PC-9 (cell line): ENCODE results near the gene DNAJB6.

ENCODE experiments used
- EZH2 ChIP-seq: fragments of 200-600 bp; sonication (generic); IDR thresholded peaks from 2 replicates; pipeline ENCODE4 v1.8.0; 2017; ENCODE audit warnings: antibody characterized with exemption, low read depth
- TF ChIP-seq, protein P1 (sequence below): fragments of 200-600 bp; sonication (generic); conservative IDR thresholded peaks from 2 replicates; pipeline ENCODE4 v1.6.1; 2017; ENCODE audit warnings: mixed run types, antibody characterized with exemption, mild to moderate bottlenecking, moderate library complexity

DNA sequence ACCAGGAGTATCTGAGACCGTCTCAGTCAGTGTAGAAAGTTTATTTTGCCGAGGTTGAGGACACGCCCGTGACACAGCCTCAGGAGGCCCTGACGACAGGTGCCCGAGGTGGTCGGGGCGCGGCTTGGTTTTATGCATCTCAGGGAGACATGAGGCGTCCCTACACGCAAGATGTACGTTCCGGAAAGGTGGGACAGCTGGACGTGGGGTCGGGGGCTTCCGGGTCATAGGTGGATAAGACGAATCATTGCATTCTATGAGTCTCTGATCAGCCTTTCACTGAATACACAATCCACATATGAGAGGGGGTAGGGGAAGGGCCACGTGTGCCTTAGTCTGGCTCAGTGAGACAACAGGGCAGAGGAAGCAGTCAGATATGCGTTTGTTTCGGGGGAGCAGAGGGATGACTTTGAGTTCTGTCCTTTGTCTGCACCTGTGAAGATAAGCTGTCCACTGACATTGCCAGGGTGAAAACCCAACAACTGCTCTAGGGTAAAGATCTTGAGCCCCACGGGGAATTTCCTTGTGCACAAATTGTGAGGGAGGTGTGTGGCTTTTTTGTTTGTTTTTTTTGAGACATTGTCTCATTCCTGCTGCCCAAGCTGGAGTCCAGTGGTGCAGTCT is 66.2 kb downstream of the DNAJB6 start:
- TF ChIP-seq, protein P1, sequence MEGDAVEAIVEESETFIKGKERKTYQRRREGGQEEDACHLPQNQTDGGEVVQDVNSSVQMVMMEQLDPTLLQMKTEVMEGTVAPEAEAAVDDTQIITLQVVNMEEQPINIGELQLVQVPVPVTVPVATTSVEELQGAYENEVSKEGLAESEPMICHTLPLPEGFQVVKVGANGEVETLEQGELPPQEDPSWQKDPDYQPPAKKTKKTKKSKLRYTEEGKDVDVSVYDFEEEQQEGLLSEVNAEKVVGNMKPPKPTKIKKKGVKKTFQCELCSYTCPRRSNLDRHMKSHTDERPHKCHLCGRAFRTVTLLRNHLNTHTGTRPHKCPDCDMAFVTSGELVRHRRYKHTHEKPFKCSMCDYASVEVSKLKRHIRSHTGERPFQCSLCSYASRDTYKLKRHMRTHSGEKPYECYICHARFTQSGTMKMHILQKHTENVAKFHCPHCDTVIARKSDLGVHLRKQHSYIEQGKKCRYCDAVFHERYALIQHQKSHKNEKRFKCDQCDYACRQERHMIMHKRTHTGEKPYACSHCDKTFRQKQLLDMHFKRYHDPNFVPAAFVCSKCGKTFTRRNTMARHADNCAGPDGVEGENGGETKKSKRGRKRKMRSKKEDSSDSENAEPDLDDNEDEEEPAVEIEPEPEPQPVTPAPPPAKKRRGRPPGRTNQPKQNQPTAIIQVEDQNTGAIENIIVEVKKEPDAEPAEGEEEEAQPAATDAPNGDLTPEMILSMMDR = no peak
- TF ChIP-seq EZH2 = no peak
